GM04504 (cell line): ENCODE measurements around the gene DNHD1.
"Not testable (repeated sequence)": the region's sequence is repeated elsewhere in the genome, so short reads cannot be mapped to it uniquely, and the experiment has no call there.

ENCODE experiments used
- DNase-seq: peaks from one replicate; pipeline ENCODE4 v3.0.0-alpha.2; 2012; ENCODE audit warnings: low read depth

Gene DNHD1

GRCh38 chr11:6480299-6480914 is 16.7 kb upstream of the DNHD1 start:
- DNase-seq, result no peak

GRCh38 chr11:6481012-6481923 is 15.8 kb upstream of the DNHD1 start, which contains the start of the genes ARFIP2 and TIMM10B:
ARFIP2 (minus strand) TSS chr11:6481331; CDS start chr11:6480421, 910 bp downstream.
TIMM10B (plus strand) TSS chr11:6481501; CDS start chr11:6481517, 16 bp downstream.
- DNase-seq, result peak; percentile 96

- DNase-seq, result no peak
These were observed 15.2 kb upstream of the DNHD1 start for GRCh38 chr11:6481924-6482275.

GRCh38 chr11:6482441-6482840 is 14.6 kb upstream of the DNHD1 start:
- no peak for DNase-seq

GRCh38 chr11:6483015-6483414 is 14.1 kb upstream of the DNHD1 start:
- DNase-seq, result no peak

- DNase-seq, result no peak
These were observed 11.4 kb upstream of the DNHD1 start for GRCh38 chr11:6485661-6486060.

- no peak for DNase-seq
These were observed 10.8 kb upstream of the DNHD1 start for GRCh38 chr11:6486256-6486655.

- DNase-seq, result no peak
These were observed 10.1 kb upstream of the DNHD1 start for GRCh38 chr11:6486938-6487337.

GRCh38 chr11:6488342-6488741 is 8.7 kb upstream of the DNHD1 start:
- no peak for DNase-seq

- no peak for DNase-seq
These were observed 8.3 kb upstream of the DNHD1 start for GRCh38 chr11:6488821-6489220.

GRCh38 chr11:6489306-6489705 is 7.8 kb upstream of the DNHD1 start:
- no peak for DNase-seq

- peak; percentile 39 for DNase-seq
These were observed 1.0 kb downstream of the DNHD1 start for GRCh38 chr11:6498121-6498520.

- no peak for DNase-seq
These were observed 1.5 kb downstream of the DNHD1 start for GRCh38 chr11:6498544-6498943.

GRCh38 chr11:6502382-6502781 is 5.3 kb downstream of the DNHD1 start:
- no peak for DNase-seq

GRCh38 chr11:6504166-6504565 is 7.1 kb downstream of the DNHD1 start:
- DNase-seq, result no peak

- peak; percentile 33 for DNase-seq
These were observed 8.6 kb downstream of the DNHD1 start for GRCh38 chr11:6505577-6506240.

GRCh38 chr11:6516865-6517264 is 19.8 kb downstream of the DNHD1 start:
- no peak for DNase-seq

- DNase-seq, result no peak
These were observed 23.2 kb downstream of the DNHD1 start for GRCh38 chr11:6520265-6520664.

GRCh38 chr11:6521946-6522345 is 24.9 kb downstream of the DNHD1 start:
- not testable (repeated sequence) for DNase-seq

GRCh38 chr11:6523253-6523652 is 26.2 kb downstream of the DNHD1 start:
- DNase-seq, result peak; percentile 9

GRCh38 chr11:6526411-6527135 is 29.5 kb downstream of the DNHD1 start:
- no peak for DNase-seq

- DNase-seq, result no peak
These were observed 32.2 kb downstream of the DNHD1 start for GRCh38 chr11:6529266-6529665.
